ENCODE data around the gene COL8A1.

Gene COL8A1

DNA sequence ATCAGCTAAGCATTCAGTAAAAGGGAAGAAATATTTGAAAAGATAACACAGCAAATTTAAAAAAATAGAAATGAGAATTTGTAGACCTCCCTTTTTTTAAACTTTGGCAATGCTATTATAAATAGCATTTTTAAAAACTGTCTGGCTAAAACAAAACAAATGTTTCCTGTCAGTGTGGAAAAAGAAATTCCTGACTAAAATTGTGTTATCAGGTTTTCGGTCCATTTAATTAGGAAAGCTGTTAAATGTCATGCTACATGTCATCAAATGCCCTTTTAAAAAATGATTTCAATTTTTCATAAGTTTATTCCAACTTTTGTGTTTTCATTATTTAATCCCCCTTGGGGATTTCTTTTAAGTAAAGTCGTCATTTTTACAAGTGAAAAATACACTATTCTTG is 29.6 kb downstream of the COL8A1 start:
- DNase-seq (ENCODE audit: insufficient read length, low spot score) (no peak), FAIRE-seq (no peak)
- TF ChIP-seq, protein P1, sequence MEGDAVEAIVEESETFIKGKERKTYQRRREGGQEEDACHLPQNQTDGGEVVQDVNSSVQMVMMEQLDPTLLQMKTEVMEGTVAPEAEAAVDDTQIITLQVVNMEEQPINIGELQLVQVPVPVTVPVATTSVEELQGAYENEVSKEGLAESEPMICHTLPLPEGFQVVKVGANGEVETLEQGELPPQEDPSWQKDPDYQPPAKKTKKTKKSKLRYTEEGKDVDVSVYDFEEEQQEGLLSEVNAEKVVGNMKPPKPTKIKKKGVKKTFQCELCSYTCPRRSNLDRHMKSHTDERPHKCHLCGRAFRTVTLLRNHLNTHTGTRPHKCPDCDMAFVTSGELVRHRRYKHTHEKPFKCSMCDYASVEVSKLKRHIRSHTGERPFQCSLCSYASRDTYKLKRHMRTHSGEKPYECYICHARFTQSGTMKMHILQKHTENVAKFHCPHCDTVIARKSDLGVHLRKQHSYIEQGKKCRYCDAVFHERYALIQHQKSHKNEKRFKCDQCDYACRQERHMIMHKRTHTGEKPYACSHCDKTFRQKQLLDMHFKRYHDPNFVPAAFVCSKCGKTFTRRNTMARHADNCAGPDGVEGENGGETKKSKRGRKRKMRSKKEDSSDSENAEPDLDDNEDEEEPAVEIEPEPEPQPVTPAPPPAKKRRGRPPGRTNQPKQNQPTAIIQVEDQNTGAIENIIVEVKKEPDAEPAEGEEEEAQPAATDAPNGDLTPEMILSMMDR (IDR thresholded peaks at IDR 0.05; ENCODE audit: insufficient read depth, missing control alignments): no peak

DNA sequence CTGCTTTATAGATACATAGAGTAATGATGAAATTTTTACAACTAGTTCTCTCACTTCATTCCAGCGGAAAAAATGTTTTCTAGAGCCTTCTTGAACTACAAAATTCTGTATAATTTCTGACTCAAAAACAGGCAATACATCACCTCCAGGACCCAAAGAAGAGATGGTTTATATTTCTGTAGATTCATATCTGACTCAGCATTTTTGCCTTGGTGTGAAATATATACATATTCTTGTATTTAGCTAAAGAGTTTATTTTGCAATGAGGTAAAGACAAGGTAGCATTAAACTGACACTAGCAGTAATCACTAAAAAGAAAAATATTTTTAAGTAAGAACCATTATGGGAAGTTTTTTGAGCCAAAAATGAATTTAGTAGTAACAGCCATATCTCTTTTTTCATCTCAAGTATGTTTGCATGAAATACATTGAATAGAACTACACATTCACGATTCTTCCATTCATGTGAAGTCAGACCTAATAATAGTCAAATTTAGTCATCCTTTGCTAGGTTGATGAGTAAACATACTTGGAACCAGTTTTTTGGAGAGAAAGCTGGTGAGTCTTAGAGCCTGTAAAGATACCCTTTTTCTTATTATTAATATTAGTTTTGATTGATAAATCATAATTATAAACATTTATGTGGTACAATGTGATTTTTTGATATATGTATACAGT is 31.6 kb downstream of the COL8A1 start:
- no peak for FAIRE-seq
- DNase-seq (ENCODE audit: insufficient read length, low spot score): no peak
- TF ChIP-seq, protein P1 (IDR thresholded peaks at IDR 0.05; ENCODE audit: insufficient read depth, missing control alignments): no peak

DNA sequence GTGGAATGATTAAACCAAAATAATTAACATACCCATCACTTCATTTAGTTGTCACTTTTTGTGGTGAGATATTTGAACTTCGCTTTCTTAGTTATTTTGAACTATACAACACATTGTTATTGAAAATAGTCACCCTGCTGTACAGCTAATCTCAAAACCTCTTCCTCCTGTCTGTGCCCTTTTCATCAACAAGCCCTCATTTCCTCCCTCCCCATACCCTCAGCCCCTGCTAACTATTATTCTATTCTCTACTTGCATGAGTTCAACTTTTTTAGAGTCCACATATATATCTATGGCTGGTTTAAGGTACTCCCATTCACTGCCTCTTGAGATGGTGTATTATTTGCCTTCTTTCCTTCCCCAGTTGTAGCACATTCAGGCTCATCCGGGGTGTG is 32.2 kb downstream of the COL8A1 start:
- TF ChIP-seq, protein P1 (IDR thresholded peaks at IDR 0.05; ENCODE audit: insufficient read depth, missing control alignments): no peak
- FAIRE-seq: no peak
- DNase-seq (ENCODE audit: insufficient read length, low spot score): no peak

DNA sequence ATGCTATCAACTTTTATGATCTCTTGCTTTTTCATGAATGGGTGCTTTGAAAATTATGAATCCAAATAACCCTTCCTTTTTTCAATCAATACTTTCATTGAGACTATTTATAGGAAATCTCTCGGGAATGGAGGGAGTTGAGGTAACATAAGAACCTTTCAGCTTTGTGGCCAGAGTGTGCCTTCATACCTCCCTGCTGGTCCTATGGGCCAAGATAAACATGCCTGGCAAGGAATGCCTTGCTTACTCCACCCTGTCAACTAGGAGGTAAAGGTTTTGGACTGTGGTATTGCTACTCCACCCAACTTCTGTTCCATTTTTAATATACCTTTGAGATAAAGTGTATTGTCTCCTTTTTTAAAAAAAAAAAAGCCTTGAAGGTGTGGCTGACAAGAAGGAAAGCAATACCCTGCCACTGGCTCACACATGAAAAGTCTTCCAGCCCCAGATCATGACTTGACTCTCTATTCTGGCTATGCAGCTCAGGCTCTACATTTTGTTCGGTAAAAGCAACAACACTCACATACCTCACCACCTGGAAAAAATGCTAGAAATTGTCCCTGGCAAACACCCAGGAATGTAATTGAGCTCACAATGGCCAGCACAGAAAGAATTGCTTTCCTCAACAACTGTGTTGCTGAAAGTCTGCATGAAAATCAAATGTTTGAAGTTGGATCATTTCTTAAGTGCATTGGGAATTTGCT is 35.8 kb downstream of the COL8A1 start:
- FAIRE-seq: no peak
- TF ChIP-seq, protein P1 (IDR thresholded peaks at IDR 0.05; ENCODE audit: insufficient read depth, missing control alignments): no peak
- DNase-seq (ENCODE audit: insufficient read length, low spot score): no peak

DNA sequence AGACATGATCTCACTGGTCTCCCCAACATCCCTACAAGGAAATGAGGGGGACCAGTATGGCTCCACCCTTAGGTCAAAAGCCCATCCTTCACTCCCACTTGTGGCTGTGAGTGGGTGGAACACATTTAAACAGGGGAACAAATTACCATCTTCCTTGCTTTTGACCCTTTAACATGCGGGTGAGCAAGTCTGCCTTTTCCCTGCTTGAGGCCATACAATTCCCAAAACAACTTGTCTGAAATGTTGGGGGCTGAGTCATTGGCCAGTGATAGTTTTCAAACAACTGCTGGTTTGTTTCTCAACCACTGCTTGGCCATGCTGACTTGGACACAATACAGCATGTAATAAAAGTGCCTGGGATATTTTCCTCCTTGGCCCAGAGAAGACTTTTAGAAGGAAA is 39.6 kb downstream of the COL8A1 start:
- FAIRE-seq: no peak
- TF ChIP-seq, protein P1 (IDR thresholded peaks at IDR 0.05; ENCODE audit: insufficient read depth, missing control alignments): no peak
- DNase-seq (ENCODE audit: insufficient read length, low spot score): no peak

DNA sequence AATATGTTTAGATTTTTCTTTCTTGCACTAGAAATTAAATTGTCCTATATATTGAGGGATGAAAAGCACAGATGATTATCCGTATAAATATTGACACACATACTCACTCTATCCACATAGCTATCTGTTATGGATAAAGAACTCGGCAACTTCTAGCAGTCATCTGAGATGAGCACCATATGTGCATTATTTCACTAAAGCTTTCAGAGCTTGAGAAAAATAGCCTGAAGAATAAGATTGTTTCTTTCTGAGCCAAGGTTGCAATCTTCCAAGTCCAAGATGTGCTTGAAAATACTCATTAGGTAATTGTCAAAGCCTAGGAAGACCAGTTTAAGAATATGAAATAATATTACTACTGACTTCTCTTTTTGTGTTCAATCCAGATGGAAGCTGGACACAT is 40.5 kb downstream of the COL8A1 start:
- DNase-seq (ENCODE audit: insufficient read length, low spot score) (no peak), FAIRE-seq (no peak)
- TF ChIP-seq, protein P1 (IDR thresholded peaks at IDR 0.05; ENCODE audit: insufficient read depth, missing control alignments): no peak

DNA sequence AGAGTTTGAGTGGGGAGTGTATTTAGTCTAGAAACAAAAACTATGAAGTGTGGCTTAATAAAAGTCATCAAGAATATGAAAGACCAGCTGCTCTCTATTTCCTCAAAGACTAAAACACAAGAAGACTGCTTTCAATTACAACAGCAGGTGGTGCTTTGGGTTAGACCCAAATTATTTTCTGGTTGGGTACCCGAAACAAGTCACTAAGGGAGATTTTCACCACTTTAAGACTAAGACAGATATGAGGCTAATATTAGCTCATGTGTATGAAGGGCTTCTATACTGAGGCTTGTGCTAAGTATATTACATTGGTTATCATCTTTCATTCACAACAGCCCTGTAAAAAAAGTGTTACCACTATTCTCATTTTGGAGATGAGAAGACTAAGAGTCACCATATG is 43.1 kb downstream of the COL8A1 start:
- FAIRE-seq (no peak), DNase-seq (ENCODE audit: insufficient read length, low spot score) (no peak)
- TF ChIP-seq, protein P1 (IDR thresholded peaks at IDR 0.05; ENCODE audit: insufficient read depth, missing control alignments): no peak

Measured in D721Med (cell line).